GM12878 (cell line): Measurements from ENCODE around the gene COL23A1.

ENCODE experiments used
- CEBPB ChIP-seq, 2 experiments: fragments of 150-350 bp in 1 of 2; IDR thresholded peaks; 2 replicates each; pipeline ENCODE4 v1.6.1; 2012 to 2014; ENCODE audit warnings: low read depth in 2 of 2, low read length in 2 of 2, borderline replicate concordance in 1 of 2, inconsistent platforms in 1 of 2
- CHD1 ChIP-seq: IDR thresholded peaks from 2 replicates; pipeline ENCODE4 v1.6.1; 2012; ENCODE audit warnings: low read depth, low read length, improper control_type of control experiment
- CREM ChIP-seq: IDR thresholded peaks from 2 replicates; pipeline ENCODE4 v1.6.1; 2014; ENCODE audit warnings: antibody characterized with exemption, low read depth
- CTCF ChIP-seq, 3 experiments: IDR thresholded peaks in 2 of 3; conservative IDR thresholded peaks in 1 of 3; 2 replicates each; pipeline ENCODE4 v1.5.1; 2011; ENCODE audit warnings: low read depth in 3 of 3, low read length in 3 of 3, mild to moderate bottlenecking in 3 of 3, control low read depth in 2 of 3, moderate library complexity in 2 of 3, inconsistent platforms in 1 of 3, mixed read lengths in 1 of 3; ENCODE audit not compliant: control insufficient read depth in 2 of 3, insufficient read depth in 1 of 3; ENCODE audit errors: extremely low read depth in 1 of 3
- EGR1 ChIP-seq, 2 experiments: IDR thresholded peaks; 1 replicate in 1 of 2; 2 replicates in 1 of 2; pipeline ENCODE4 v1.6.1; 2011 to 2012; ENCODE audit warnings: low read depth in 2 of 2, low read length in 2 of 2, borderline replicate concordance in 1 of 2, mild to moderate bottlenecking in 1 of 2, moderate library complexity in 1 of 2
- JUND ChIP-seq: IDR thresholded peaks from 2 replicates; pipeline ENCODE4 v1.6.1; 2012; ENCODE audit warnings: low read depth, mild to moderate bottlenecking, low read length, improper control_type of control experiment, moderate library complexity
- NBN ChIP-seq: fragments of 450-650 bp; IDR thresholded peaks from 2 replicates; pipeline ENCODE4 v1.6.1; 2016
- POLR2A ChIP-seq: IDR thresholded peaks from 2 replicates; pipeline ENCODE4 v1.6.1; 2011; ENCODE audit warnings: low read depth, mild to moderate bottlenecking, low read length
- POLR2AphosphoS5 ChIP-seq: IDR thresholded peaks from 2 replicates; pipeline ENCODE4 v1.6.1; 2011; ENCODE audit warnings: mild to moderate bottlenecking, low read length, inconsistent platforms
- RAD21 ChIP-seq: IDR thresholded peaks from 2 replicates; pipeline ENCODE4 v1.6.1; 2011; ENCODE audit warnings: mild to moderate bottlenecking, low read depth, low read length, moderate library complexity; ENCODE audit not compliant: insufficient read depth
- RFX5 ChIP-seq: IDR thresholded peaks from 2 replicates; pipeline ENCODE4 v1.6.1; 2011; ENCODE audit warnings: low read depth, low read length, improper control_type of control experiment
- TBL1XR1 ChIP-seq: IDR thresholded peaks from 2 replicates; pipeline ENCODE4 v1.6.1; 2012; ENCODE audit warnings: low read depth, low read length, improper control_type of control experiment
- YY1 ChIP-seq: IDR thresholded peaks from 2 replicates; pipeline ENCODE4 v1.6.1; 2011; ENCODE audit warnings: low read depth, mild to moderate bottlenecking, low read length

GRCh38 chr5:178210686-178211085 lies 379.5 kb downstream of the COL23A1 start:
- TF ChIP-seq POLR2AphosphoS5 (no peak), CTCF (IDR thresholded peaks at IDR 0.05 in 2 of 3, conservative IDR thresholded peaks at IDR 0.05 in 1 of 3; ENCODE audit: control insufficient read depth in 2 of 3, extremely low read depth in 1 of 3, insufficient read depth in 1 of 3, low read depth in 3 of 3, low read length in 3 of 3) (no peak), POLR2A (no peak), TBL1XR1 (no peak), RAD21 (no peak), JUND (no peak), CREM (no peak), CHD1 (no peak), RFX5 (no peak), EGR1 (IDR thresholded peaks at IDR 0.05; ENCODE audit: borderline replicate concordance in 1 of 2, low read depth in 2 of 2, low read length in 2 of 2) (no peak), CEBPB (IDR thresholded peaks at IDR 0.05; ENCODE audit: borderline replicate concordance in 1 of 2, low read depth in 2 of 2, low read length in 2 of 2) (no peak), YY1 (no peak), NBN (no peak)
